SH-SY5Y (cell line): ENCODE data around the gene NXPE3.

Experiments
- GATA2 ChIP-seq: IDR thresholded peaks from 2 replicates; pipeline ENCODE4 v1.6.1; 2011; ENCODE audit warnings: mild to moderate bottlenecking, low read depth, low read length
- GATA3 ChIP-seq: IDR thresholded peaks from 2 replicates; pipeline ENCODE4 v1.6.1; 2011; ENCODE audit warnings: low read depth, mild to moderate bottlenecking, low read length, moderate library complexity

DNA sequence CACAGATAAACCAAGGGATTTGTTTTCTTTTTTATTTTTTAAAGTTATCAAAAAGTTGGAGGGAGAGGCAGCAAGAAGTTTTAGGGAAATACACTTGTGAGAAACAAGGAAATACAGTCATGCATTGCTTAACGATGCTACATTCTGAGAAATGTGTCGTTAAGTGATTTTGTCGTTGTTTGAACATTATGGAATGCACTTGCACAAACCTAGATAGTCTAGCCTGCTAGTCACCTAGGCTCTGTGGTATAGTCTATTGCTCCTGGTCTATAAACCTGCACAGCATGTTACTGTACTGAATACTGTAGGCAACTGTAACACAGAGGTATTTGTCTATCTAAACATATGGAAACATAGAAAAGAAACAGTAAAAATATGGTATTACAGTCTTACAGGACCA, 68.3 kb downstream of the NXPE3 start:
- no peak for TF ChIP-seq GATA2
- no peak for TF ChIP-seq GATA3
